ENCODE results near the gene PANK4.

The PANK4 gene

DNA sequence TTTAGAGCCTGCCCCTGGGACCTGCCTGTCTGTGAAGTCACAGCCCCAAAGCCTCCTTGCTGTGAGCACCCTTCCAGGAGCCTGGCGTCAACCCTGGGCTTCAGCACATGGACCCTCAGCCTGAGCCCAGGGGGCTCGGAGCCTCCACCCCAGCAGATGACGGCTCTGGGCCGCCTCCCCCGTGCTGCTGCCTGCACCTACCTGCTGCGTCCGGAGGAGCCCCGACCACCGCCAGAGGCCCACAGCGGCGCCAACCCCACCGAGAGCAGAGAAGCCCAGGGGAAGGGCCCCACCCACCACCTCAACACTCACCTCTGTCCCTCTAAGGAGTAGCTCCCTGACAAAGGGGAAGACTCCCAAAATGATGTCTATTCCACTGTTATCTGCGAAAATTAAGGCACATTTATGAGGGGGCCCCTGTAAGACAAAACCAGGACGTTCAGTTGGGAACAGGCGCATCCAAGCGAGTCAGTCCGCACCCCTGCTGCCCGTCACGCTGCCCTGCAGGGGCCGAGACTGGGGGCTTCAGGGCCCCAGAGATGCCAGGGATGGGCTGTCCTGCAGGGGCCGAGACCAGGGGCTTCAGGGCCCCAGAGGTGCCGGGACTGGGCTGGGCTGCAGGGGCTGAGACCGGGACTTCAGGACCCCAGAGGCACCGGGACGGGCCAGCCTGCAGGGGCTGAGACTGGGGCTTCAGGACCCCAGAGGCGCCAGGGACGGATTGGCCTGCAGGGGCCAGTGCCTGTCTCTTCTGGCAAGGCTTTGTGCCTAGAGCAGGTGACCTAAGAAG, 15.8 kb downstream of the PANK4 start:
- no peak for DNase-seq (ENCODE audit: low read depth)

DNA sequence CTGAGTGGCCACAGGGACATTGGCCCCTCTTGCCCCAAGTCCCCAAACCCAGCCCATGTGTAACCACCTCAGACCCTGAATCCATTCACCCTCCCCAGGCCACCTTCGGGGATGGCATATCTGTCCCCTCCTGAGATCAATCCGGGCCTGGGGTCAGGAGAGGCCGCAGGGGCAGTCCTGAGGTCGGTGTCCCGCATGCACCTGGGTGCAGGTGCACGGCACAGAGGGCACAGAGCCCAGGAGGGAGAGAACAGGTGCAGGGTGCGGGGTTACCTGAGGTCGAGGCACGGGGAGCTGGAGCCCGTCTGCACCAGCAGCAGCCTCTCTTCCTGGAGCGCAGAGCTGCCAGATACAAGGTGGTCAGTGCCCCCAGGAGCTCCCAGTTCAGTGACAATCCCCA, 16.8 kb downstream of the PANK4 start:
- DNase-seq (ENCODE audit: low read depth) = no peak

DNA sequence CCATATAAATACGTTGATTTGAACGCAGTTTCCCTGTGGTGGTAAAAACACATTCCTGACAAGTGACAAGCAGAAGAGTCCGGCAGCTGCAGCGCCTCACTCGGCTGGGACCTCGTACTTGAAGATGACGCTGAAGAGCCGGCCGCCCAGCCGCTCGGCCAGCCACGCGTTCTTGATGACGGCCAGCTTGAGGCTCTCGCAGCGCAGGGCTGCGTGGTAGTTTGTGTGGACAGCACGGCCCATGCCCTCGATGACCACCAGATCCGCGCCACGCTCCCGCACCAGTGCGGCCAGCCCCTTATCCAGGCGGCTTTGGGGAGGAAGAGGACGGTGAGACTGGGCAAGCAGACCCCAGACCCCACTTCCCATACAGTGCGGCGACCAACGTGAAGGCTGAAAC, 17.6 kb downstream of the PANK4 start:
- DNase-seq (ENCODE audit: low read depth) = no peak

DNA sequence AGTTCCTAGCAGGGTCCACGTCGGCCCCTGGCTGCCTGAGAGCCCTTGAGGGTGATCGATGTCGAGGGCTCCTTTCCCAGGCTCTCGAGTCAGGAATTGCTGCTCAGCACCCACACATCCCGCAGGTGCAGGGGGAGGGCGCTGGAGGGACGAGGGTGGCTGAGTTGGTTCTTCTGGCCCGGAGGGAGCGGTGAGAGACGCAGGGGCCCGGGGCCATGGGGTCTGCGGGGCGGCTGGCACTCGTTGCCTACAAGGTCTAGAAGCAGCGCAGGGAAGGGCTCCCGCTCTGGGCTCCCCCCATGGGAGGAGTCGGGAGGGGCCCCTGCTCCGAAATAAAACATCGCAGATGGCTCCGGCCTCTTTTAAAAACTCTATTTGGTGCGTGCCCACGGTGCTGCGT, 18.2 kb downstream of the PANK4 start:
- DNase-seq (ENCODE audit: low read depth) = no peak

DNA sequence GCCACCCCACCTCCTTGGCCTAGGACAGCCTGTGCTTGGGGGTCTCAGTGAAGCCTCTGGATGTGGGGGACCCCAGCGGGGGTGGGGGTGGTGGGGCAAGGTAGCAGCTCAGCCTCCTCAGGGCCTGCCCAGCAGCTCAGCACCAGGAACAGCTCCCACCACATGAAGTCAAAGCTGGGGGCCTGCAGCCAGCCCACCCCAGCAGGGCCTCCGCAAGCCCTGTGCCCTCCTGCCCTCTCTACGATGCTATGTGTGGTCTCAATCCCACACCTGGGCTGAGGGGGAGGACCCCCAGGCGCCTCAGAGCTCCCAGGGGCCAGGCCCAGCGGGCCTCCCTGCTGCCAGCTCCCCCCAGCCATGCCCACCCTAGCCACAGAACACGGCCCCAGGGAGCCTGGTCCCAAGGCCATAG, 18.6 kb downstream of the PANK4 start:
- DNase-seq (ENCODE audit: low read depth) = no peak

DNA sequence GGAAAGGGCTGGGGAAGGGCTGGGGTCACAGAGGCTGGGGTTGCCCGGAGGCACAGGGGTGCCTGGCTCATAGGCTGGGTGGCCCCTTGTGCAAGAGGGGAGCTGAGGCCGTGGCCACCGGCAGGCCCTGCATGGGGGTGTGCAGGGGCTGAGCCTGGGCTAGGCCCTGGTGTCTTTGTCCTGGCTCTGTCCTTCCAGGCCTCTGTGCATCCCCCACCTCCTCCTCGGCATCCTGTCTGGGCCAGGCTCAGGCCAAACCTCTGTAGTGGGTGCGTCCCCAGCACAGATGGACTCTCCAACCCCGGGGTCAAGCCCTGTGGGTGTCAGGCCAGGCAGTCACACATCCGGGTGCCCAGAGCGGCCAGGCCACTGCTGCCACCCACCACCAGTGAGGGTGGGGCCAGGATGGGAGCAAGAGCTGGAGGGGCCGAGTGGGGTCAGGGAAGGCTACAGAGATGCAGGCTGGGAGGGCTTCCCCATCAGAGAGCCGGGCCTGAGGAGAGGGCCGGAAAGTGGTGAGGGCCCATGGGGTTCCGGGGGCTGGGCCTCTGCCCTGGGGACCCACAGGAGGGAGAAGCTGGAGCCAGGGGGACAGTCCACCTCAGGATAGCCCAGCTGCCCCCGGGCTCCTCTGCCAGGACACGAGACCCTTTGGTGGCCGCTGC, 19.4 kb downstream of the PANK4 start:
- DNase-seq (ENCODE audit: low read depth) = no peak

DNA sequence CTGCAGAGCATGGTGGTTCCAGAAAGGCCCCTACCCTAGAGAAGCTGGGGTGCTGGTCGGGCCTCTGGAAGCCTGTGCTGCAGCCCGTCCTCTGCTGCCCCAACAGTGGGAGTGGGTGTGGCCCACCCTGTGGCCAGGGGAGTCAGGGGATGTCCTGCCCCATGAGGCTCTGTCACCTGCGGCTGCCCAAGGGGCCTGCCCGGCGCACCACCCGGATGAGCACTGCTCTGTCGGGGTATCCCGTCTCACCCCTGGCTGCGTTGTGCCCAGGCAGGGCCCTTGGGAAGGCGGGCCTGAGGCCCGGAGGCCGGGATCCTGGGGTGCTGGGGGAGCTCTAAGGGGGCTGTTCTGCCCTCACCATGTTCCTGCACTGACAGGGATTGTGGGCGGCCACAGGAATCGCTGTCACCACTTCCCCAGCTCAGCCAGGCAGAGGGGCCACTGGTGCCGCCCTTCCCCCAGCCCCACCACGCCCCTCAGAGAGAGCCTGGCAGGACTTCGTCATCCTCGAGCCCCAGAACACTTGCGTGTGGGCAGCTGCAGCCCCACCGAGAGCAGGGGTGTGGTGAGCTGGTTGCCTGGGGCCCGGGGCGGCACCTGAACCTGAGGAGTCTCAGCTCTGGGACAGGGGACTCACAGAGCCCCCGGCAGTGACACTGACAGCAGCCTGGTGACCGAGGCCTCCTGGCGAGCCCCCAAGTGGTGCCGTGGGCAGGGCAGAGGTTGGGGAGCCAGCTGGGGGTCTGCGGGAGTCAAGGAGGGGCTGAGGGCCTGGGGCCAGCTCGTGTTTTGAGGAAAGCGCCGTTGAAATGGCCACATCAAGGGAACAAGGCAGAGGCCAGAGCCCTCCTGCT, 20.2 kb downstream of the PANK4 start:
- no peak for DNase-seq (ENCODE audit: low read depth)

DNA sequence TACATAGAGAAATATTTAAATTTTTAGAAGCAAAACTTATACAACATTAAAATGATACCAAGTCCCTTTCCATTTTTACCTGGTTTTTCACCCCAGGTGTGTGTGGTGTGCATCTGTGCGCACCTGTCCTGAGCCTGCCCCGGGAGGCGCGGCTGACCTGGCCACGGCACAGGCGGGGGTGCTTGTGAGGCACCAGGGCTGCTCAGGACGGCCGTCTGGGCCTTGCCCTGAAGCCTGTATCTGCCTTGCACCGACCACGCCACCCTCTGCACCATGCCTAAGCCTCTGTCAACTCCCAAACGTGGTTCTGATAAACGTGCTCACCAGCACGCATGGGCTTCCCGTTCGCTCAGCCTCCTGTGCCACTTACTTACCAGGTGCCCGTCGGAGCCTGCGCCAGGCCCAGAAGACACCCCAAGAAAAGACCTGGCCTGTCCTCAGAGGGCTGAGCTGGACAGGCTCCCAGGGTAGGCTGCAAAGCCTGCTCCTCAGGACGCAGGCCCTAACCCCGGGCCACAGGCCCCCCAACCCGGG, 20.9 kb downstream of the PANK4 start:
- no peak for DNase-seq (ENCODE audit: low read depth)

DNA sequence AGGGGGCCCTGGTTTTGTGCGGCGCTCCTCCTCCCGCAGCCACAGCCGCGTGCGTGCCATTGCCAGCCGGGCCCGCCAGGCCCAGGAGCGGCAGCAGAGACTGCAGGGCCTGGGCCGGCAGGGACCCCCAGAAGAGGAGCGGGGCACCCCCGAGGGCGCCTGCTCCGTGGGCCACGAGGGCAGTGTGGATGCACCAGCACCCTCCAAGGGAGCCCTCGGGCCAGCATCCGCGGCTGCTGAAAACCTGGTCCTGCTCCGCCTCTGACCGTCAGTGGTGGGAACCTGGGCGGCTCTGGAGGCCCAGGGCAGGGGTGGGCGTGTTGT, 21.5 kb downstream of the PANK4 start:
- no peak for DNase-seq (ENCODE audit: low read depth)

DNA sequence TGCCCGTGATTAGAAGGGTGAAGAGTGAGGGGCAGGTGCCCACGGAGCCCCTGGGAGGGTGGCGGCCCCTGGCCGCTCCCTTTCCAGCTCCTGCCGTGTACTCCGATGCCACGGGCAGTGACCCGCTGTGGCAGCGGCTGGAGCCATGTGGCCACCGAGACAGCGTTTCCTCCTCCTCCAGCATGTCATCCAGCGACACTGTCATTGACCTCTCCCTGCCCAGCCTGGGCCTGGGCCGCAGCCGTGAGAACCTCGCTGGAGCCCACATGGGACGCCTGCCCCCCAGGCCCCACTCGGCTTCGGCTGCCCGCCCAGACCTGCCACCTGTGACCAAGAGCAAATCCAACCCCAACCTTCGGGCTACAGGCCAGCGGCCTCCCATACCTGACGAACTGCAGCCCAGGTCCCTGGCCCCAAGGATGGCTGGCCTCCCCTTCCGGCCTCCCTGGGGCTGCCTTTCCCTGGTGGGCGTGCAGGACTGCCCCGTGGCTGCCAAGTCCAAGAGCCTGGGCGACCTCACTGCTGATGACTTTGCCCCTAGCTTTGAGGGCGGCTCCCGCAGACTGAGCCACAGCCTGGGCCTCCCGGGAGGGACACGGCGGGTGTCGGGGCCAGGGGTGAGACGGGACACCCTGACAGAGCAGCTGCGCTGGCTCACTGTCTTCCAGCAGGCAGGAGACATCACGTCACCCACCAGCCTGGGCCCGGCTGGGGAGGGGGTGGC, 22.0 kb downstream of the PANK4 start:
- DNase-seq (ENCODE audit: low read depth) = no peak

DNA sequence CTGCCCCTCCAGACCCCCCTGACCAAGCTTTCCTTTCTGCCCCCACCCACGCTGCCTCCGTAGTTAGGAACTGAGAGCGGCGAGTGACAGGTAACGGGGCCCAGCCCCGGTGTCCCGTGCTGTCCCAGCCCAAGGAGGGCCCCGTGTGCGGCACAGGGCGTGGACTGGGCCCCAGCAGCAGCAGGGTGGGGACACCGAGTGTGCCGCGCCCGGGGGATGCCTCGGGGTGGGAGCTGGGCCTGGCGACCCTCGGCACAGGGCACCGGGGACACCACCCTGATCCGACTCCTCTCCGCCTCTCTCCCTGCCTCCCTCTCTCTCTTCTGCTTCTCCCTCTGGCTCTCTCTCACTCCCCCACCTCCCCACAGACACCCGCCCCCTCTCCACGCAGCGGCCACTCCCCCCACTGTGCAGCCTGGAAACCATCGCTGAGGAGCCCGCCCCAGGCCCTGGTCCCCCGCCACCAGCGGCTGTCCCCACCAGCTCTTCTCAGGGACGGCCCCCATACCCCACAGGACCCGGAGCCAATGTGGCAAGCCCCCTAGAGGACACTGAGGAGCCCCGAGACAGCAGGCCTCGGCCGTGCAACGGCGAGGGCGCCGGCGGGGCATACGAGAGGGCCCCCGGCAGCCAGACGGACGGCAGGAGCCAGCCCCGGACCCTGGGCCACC, 22.7 kb downstream of the PANK4 start:
- DNase-seq (ENCODE audit: low read depth) = no peak

DNA sequence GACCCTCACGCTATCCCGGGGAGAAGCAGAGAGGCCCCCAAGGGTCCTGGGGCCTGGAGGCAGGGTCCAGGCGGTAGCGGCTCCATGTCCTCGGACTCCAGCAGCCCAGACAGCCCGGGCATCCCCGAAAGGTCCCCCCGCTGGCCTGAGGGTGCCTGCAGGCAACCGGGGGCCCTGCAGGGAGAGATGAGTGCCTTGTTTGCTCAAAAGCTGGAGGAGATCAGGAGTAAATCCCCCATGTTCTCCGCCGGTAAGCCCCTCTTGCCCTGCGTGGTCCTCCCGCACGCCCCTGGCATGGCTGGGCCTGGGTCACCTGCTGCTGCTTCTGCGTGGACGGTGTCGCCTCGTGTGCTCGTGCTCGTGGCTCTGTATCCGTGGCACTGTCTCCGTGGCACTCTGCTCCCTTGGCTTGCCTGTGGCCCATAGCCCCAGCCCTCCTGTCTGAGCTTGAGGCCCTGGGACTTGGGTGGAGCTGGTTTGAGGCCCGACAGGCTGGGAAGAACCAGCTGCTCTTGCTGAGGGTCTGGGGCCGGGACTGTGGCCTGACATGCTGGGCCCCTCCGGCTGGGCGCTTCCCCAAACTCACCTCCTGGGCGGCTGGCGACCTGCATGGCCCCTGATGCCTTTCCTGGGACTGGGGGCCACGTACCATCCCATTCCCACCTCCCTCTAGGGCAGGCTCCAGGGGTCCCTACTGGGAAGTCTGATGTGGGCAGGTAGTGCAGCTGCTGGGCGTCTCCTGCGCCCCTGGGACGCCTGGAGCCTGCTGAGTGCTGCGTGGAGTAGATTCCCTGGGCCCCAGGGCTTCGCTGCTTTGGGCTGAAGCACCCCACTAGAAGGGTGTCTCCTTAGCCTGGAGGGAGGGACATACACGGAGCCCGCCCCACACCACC, 23.5 kb downstream of the PANK4 start:
- DNase-seq (ENCODE audit: low read depth) = no peak

DNA sequence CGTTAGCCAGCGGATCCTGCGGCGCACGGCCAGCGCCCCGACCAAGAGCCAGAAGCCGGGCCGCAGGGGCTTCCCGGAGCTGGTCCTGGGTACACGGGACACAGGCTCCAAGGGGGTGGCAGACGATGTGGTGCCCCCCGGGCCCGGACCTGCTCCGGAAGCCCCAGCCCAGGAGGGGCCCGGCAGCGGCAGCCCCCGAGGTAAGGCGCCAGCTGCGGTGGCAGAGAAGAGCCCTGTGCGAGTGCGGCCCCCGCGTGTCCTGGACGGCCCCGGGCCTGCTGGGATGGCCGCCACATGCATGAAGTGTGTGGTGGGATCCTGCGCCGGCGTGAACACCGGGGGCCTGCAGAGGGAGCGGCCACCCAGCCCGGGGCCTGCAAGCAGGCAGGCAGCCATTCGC, 24.2 kb downstream of the PANK4 start:
- DNase-seq (ENCODE audit: low read depth) = no peak

DNA sequence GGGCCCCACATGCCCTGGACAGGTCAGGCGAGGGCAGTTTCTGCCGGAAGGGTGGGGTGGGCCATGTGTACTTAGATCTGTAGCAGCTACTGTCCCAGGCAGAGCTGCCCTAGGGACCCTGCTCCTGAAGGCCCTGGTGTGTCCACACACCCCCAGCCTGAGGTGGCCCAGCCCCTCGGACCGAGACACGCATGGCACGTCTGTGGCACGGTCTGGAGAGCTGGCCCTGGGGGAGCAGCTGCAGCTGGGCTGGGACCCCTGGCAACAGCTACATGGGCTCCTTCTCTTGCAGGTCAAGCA, 24.6 kb downstream of the PANK4 start:
- no peak for DNase-seq (ENCODE audit: low read depth)

DNA sequence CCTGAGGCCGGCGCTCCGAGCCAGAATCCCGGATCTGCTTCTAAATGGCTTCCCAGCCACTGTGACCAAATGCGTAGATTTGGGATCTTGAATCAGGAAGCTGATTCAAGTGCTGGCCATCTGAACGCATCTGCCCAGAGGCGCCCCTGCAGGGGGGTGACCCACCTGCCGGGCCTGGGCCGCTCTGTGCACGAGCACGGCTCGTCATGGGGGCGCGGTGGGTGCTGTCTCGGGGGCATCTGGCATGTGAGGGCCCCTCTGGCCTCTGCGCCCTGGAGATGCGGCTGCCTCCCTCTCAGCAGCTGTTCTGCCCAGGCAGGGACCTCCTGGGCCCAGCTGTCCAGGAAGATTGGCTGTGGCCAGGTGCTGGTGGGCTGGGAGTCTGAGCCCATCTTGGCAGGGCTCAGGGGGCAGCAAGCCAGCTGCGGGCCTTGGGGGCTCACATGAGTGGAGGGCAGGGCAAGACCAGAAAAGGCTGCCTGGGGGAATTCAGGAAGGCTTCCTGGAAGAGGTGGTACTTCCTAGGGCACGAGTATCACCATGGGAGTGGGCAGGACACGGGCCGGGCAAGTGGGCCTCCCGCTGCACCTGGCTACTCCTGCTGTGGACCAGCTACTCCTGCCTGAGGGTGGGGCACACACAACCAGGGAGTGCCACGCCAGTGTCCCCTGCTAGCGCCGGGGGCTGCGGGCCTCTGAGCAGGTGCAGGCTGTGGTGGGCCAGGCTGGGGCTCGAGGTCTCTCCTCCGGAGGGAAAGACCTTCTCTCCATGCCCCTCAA, 25.2 kb downstream of the PANK4 start:
- DNase-seq (ENCODE audit: low read depth) = no peak

DNA sequence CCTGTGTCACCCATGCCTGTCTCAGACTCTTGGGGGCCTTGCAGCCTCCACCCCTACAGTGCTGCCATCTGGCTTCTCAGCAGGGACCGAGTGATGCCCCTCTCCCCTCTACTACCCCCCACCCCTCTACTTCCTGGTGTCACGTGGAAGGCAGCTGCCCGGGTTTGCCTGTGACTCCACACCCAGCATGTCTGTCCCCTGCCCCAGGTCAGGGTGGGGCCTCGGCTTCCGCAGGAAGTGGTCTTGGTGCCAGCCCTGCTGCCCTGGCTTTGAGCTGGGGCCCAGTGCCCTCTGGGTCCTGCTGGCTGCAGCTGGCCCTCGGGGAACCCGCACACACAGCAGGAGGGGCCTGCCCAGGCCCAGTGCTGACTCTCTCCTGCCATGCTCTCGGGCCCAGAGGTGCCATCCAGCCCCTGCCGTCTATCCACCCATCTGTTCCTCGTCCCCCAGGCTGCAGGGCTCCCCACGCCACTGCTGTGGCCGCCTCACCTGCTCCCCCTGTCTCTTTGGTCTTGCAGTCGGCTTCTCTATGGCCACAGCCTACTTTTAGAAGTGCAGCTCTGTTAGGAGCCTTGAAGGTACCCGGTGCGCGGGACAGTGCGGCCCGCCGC, 26.3 kb downstream of the PANK4 start:
- DNase-seq (ENCODE audit: low read depth) = no peak

DNA sequence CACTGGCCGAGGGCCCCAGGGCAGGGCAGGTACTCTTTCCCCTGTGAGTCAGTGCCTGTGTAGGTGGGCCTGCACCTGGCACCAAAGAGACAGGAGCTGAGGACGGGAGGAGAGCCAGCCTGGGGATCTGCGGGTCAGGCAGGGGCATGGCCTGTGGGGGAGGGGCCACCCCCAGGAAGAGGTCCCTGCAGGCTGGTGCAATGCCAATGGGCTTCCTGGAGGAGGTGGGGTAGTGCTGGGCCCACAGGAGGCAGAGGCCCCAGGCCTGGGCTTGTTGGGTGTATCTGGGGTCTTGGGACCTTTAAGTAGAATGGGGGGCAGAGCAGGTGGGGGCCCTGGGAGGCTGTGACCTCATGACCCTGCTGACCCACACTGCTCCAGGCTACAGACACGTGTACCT, 27.1 kb downstream of the PANK4 start:
- DNase-seq (ENCODE audit: low read depth) = no peak

DNA sequence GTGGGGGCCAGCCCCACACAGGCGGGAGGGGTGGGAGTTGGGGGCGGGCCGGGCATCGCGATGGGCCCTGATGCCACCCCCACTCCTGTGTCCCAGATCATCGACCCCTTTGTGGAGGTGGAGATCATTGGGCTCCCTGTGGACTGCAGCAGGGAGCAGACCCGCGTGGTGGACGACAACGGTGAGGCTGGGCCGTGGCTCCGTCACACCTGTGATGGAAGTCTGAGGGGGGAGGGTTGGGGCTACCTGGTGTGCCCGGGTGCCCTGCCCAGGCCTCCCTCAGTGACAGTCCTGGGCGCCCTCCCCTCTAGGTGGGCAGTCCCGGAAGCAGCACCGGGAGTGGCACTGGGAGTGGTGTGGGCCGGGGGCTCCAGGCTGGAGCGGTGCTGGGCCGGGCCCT, 27.7 kb downstream of the PANK4 start:
- DNase-seq (ENCODE audit: low read depth) = no peak

DNA sequence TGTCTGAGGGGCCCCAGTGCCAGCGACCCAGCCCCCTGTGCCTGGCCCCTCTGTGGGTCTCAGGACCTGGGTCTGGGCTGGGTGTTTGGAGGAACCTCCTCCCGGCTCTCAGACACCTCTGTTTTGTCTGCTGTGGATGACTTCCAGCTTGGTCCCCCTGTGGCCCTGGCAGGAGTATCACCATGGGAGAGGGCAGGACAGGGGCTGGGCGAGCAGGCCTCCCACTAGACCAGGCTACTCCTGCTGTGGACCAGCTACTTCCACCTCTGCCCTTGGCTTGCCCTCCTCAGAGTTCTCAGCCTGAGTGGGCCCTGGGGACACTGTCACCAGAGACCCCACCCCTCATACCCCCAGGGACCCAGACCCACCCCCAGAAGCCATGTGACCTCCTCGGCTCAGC, 28.5 kb downstream of the PANK4 start:
- DNase-seq (ENCODE audit: low read depth) = no peak

DNA sequence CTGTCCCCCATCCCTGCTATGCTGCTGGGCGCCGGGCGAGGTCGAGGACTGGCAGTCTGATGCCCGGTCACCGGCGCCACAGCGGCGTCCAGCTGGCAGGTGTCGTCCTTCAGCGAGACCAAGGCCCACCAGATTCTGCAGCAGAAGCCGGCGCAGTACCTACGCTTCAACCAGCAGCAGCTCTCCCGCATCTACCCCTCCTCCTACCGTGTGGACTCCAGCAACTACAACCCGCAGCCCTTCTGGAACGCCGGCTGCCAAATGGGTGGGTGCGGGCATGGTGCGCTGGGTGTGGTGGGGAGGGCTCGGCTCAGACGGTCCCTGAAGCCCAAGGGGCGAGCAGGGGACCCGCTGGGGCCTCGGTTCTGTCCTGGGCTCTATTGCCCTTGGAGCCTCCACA, 29.6 kb downstream of the PANK4 start:
- DNase-seq (ENCODE audit: low read depth) = no peak
